Fibroblast of villous mesenchyme (primary cell): ENCODE data around the gene ANKRD33. TPM values are rescaled to one million over a fixed set of nuclear protein-coding genes. Genes with fewer than 3 reads are reported as not detected.

ENCODE experiments used
- DNase-seq: peaks from one replicate; pipeline ENCODE4 v3.0.0-alpha.2; 2010; ENCODE audit warnings: low read depth
- H3K4me3 ChIP-seq: 2 replicates; pipeline ENCODE4 v1.5.1; 2011; ENCODE audit warnings: low read depth, mild to moderate bottlenecking, low read length
- CTCF ChIP-seq: IDR thresholded peaks from 2 replicates; pipeline ENCODE4 v1.5.1; 2012; ENCODE audit warnings: low read depth, mild to moderate bottlenecking, low read length; ENCODE audit not compliant: insufficient read depth
- total RNA-seq: library from RNA; depleted of rRNA; stranded (reverse); fragments of >200 nt; gene quantifications from 2 replicates; pipeline ENCODE4 v1.2.3, GENCODE V29; 2012

Gene ANKRD33
- total RNA-seq, 1 donor = not detected

GRCh38 chr12:51938726-51939125, 50.8 kb downstream of the ANKRD33 start:
- no peak overlapping the region for H3K4me3 ChIP-seq
- DNase-seq = no peak
- no peak for TF ChIP-seq CTCF

DNA sequence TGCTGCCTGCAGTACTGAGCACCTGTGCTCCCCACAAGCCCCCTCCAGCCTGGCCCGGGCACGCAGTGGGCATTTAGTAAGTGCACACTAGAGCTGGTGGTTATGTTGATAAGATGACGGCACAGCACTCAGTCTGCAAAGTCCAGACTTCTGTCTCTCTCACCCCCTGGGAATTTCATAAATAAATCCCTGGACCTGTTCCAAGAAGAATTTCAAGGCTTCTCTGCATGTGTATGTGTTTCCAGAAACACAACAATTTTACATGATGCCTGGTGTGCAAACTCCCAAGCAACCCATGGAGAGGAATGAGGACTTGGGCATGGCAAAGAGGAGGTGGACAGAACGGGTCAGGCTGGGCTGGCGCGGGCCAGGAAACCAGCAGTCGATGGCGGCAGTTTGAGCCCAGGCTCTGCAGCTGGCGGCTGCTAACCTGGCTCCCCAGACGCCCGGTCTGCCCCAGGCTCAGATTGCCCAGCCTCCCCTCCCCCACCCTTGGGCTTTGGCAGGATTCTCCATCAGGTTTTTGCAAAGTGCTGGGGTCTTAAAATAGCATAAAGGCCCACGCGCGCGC, 53.2 kb downstream of the ANKRD33 start:
- TF ChIP-seq CTCF = no peak
- DNase-seq = peak; percentile 80
- H3K4me3 ChIP-seq = no peak overlapping the region

Other genes with a start within 250 kb of the ANKRD33 start
- gene FIGNL2, start 39.4 kb upstream of the ANKRD33 start, total RNA-seq = under 0.01 and 0.32 TPM in 2 replicates
- gene ACVRL1, start 19.4 kb downstream of the ANKRD33 start, total RNA-seq = 10.8 and 18.0 TPM in 2 replicates
- gene ACVR1B, start 63.6 kb downstream of the ANKRD33 start, total RNA-seq = 6.4 and 6.5 TPM in 2 replicates
- gene TAMALIN, start 118.8 kb downstream of the ANKRD33 start, total RNA-seq = 2.2 and 7.7 TPM in 2 replicates
- 2.2 and 2.9 TPM in 2 replicates for gene NR4A1, start 163.3 kb downstream of the ANKRD33 start, total RNA-seq
- gene ATG101, start 181.9 kb downstream of the ANKRD33 start, total RNA-seq = 70.0 and 71.8 TPM in 2 replicates
- gene SMIM41, start 191.6 kb downstream of the ANKRD33 start, total RNA-seq = 0.32 and 0.43 TPM in 2 replicates